Upper lobe of right lung (tissue), 1 donor: Measurements from ENCODE around the gene GSTA2. TPM values are rescaled to one million over a fixed set of nuclear protein-coding genes. Genes with fewer than 3 reads are reported as not detected.

Experiments
- ATAC-seq: fragments of 200-7000 bp; cut with Tn5 transposase; one replicate; pipeline ENCODE4 v1.9.1; 2020; ENCODE audit warnings: mild to moderate bottlenecking, moderate library complexity
- DNase-seq: peaks from one replicate; pipeline ENCODE4 v3.0.0-alpha.2; 2020
- H3K27ac ChIP-seq: fragments of 200-600 bp; one replicate; pipeline ENCODE4 v1.8.0; 2022
- H3K27me3 ChIP-seq: fragments of 200-600 bp; one replicate; pipeline ENCODE4 v1.8.0; 2022; ENCODE audit warnings: mild to moderate bottlenecking
- H3K36me3 ChIP-seq: fragments of 200-600 bp; one replicate; pipeline ENCODE4 v1.8.0; 2022
- H3K4me1 ChIP-seq: fragments of 200-600 bp; one replicate; pipeline ENCODE4 v1.8.0; 2022
- H3K4me3 ChIP-seq: fragments of 200-600 bp; one replicate; pipeline ENCODE4 v1.8.0; 2022; ENCODE audit warnings: mild to moderate bottlenecking
- H3K9me3 ChIP-seq: fragments of 200-600 bp; one replicate; pipeline ENCODE4 v1.8.0; 2022
- CTCF ChIP-seq: fragments of 200-600 bp; IDR thresholded peaks from one replicate; pipeline ENCODE4 v1.8.0; 2022; ENCODE audit warnings: antibody characterized with exemption
- intact Hi-C: fragments of 100-400 bp; cut with DNase I; formaldehyde crosslinking; loops from one replicate; pipeline ENCODE4 v1.11.0; 2022
- total RNA-seq: library from RNA; stranded (reverse); fragmentation: NEBNext Ultra II Directional; extraction: Animal tissue kit (Norgen Biotek cat#: 25700); gene quantifications from one replicate; pipeline ENCODE4 v1.2.1, GENCODE V29; 2021
- donor health status: DM: no; HTN: yes; CAD: no; lungs with severe emphysema.

GSTA2 gene
- total RNA-seq, 1 donor from 2014 or later = not detected

- Histone ChIP-seq H3K27me3 (no peaks in the 10 kb centered on the region), H3K36me3 (no peaks in the 10 kb centered on the region), H3K27ac (no peak overlapping the region), H3K9me3 (no peaks in the 10 kb centered on the region), H3K4me1 (no peaks in the 10 kb centered on the region), H3K4me3 (no peak overlapping the region)
- ATAC-seq (no peak), DNase-seq (no peak)
- TF ChIP-seq CTCF = no peak
- intact Hi-C loops = no loop called here
Measured at GRCh38 chr6:52741872-52742271, 21.4 kb downstream of the GSTA2 start.

GRCh38 chr6:52739627-52740026 is 23.6 kb downstream of the GSTA2 start:
- DNase-seq = no peak
- no peaks in the 10 kb centered on the region for H3K4me1 ChIP-seq
- no peak for TF ChIP-seq CTCF
- no peaks in the 10 kb centered on the region for H3K9me3 ChIP-seq
- no peak overlapping the region for H3K4me3 ChIP-seq
- ATAC-seq = no peak
- H3K27ac ChIP-seq = no peak overlapping the region
- no peaks in the 10 kb centered on the region for H3K27me3 ChIP-seq
- intact Hi-C loops = no loop called here
- no peaks in the 10 kb centered on the region for H3K36me3 ChIP-seq

- ATAC-seq = no peak
- Histone ChIP-seq H3K27ac (no peak overlapping the region), H3K27me3 (no peaks in the 10 kb centered on the region), H3K9me3 (no peaks in the 10 kb centered on the region), H3K36me3 (no peaks in the 10 kb centered on the region), H3K4me3 (no peak overlapping the region), H3K4me1 (no peaks in the 10 kb centered on the region)
- intact Hi-C loops = no loop called here
- DNase-seq = no peak
- TF ChIP-seq CTCF = no peak
Measured at GRCh38 chr6:52739134-52739533, 24.1 kb downstream of the GSTA2 start.

GRCh38 chr6:52736145-52736544 is 27.1 kb downstream of the GSTA2 start:
- TF ChIP-seq CTCF = no peak
- Histone ChIP-seq H3K27me3 (no peaks in the 10 kb centered on the region), H3K27ac (no peak overlapping the region), H3K4me1 (no peaks in the 10 kb centered on the region), H3K36me3 (no peaks in the 10 kb centered on the region), H3K4me3 (no peak overlapping the region), H3K9me3 (no peaks in the 10 kb centered on the region)
- DNase-seq (no peak), ATAC-seq (no peak)
- intact Hi-C loops = no loop called here

- Histone ChIP-seq H3K4me1 (no peaks in the 10 kb centered on the region), H3K9me3 (no peaks in the 10 kb centered on the region), H3K27me3 (no peaks in the 10 kb centered on the region), H3K27ac (no peak overlapping the region), H3K36me3 (no peaks in the 10 kb centered on the region), H3K4me3 (no peak overlapping the region)
- DNase-seq (no peak), ATAC-seq (no peak)
- TF ChIP-seq CTCF = no peak
- intact Hi-C loops = no loop called here
Measured at GRCh38 chr6:52735071-52735470, 28.2 kb downstream of the GSTA2 start.

- TF ChIP-seq CTCF = no peak
- ATAC-seq (no peak), DNase-seq (no peak)
- Histone ChIP-seq H3K9me3 (no peaks in the 10 kb centered on the region), H3K36me3 (no peaks in the 10 kb centered on the region), H3K27me3 (no peaks in the 10 kb centered on the region), H3K4me3 (no peak overlapping the region), H3K4me1 (no peaks in the 10 kb centered on the region), H3K27ac (no peak overlapping the region)
- intact Hi-C loops = no loop called here
Measured at GRCh38 chr6:52734072-52734471, 29.2 kb downstream of the GSTA2 start.
